GM20431 (cell line): Measurements from ENCODE around the gene SEMA5B.

Experiments
- in situ Hi-C: fragments of 300-500 bp; cut with MseI, MboI; formaldehyde crosslinking; loops from one replicate; pipeline ENCODE4 v1.15.0; 2020; ENCODE audit warnings: low sequenced_read_pairs; ENCODE audit not compliant: unreplicated experiment

SEMA5B gene

DNA sequence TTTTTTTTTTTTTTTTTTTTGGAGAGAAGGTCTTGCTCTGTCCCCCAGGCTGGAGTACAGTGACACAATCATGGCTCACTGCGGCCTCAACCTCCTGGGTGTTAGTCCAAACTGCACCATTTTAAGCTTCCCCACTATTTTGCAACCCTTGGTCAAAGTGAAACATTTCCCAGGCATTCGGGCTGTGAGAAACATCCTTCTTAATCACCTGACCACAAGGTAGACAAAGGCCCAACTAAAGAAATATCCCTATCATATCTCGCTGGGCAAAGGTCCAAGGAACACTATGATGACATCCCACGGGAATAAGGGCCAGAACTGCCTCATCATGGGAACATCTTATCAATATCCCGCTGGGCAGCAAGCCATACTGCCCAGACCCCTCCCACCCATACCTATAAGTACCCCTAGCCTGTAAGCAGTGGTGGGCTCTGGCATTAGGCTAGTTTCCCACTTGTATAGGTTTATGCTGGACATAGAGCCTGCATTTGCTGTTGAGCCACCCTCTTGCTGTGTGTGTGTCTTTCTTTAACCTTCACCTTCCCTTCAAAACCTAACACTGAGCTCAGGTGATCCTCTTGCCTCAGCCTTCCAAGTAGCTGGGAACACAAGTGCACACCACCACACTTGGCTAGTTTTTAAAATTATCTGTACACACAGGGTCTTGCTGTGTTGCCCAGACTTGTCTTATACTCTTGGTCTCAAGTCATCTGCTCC lies 95.2 kb downstream of the SEMA5B start:
- in situ Hi-C loops: no loop called here

GRCh38 chr3:122931636-122932035 lies 95.9 kb downstream of the SEMA5B start:
- in situ Hi-C loops: no loop called here

DNA sequence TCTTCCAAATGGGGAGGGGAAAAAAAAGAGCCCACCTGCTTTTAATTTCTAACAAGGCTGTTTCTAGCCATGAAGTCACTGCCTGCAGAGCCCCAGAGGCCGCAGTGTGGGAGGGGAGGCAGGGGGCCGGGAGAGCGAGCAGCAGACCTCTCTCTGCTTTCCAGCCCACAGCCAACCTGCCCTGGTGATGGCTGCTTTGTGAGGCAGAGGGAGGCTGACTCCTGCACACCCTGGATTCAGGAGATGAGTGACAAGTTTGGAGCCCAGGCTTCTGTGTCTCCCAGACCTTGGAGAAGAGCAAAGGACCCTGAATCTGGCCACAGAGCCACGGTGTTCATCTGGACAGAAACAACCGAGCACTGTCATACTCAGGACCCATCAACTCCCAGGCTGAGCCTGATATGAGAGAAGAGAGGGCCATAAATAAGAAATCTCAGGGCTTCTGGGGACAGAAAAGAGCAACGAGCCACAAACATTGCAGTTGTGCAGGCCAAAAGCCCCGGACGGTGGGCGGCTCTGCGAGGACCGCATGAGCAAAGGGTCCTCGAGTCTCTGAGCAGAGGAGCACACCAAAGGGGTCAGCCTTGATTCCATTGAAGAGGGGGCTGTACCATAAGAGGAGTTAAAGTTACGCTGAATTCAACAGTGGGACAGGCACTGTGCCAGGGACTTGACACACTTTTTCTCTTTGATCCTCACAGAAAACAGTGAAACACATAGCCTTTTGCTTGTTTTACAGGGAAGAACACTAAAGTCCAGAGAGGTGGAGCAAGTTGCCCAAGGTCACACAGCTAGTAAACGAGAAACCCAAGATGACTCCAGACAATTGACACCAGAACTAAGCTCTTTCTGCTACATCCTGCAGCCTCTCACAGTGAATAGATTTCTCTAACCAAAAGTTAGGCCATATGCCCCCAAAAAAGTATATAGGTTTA lies 97.2 kb downstream of the SEMA5B start:
- in situ Hi-C loops: no loop called here

GRCh38 chr3:122929188-122930062 lies 98.1 kb downstream of the SEMA5B start:
- in situ Hi-C loops: no loop called here

DNA sequence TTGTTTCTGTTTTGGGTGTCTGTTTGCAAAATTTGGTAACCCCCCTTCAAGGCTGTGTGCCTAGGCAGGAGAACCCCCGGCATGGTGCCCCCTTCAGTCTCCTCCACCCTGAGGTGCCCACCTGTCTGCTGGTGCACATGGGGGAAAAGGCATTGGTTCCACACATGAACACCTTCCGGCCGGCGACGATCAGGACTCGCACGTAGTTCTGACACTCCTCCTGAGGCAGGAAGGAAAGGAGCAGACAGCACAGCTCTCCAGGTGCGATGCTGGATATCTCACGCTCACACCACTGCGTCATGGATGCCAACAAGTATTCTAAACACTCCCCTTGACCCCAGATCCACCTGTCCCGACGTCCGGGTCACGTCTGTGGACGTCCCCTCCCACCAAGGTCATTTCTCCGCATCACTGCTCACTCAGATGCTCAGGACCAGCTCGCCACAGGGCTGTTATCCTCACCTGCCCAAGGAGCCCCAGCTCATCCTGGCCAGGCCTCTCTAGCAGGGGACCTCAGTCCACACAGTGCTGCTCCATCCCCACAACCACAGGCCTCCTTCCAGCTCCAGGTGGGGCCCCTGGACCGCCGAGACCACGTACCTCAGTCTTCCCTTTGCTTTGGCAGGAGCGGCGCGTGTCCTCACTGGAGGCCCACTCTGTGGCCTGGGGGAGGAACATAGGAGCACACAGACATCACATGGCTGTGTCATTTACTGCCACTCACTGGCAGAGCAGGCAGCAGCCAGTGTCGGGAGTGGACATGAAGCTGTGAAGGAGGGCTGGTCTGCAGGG lies 99.0 kb downstream of the SEMA5B start:
- in situ Hi-C loops: no loop called here

DNA sequence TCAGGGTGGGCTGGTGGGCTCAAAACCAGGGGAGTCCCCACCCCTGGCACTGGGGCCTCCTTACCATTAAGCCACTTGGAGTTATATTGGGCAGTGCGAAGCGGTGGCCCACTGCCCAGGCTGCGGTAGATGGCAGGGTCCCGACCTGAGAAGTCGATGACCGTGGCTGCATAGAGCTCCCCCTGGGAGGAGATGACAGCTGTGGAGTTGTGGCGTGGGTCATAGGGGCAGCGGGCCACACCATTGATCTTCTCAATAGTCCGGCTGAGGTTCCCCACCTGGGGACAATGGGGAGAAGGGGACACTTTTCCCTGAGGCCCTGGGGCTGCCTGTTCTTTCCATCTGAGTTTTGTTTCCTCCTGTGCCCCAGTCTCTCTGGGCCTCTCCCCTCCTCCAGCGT lies 99.8 kb downstream of the SEMA5B start:
- in situ Hi-C loops: no loop called here

GRCh38 chr3:122926811-122927210 lies 100.8 kb downstream of the SEMA5B start:
- in situ Hi-C loops: no loop called here

- in situ Hi-C loops: no loop called here
Measured at GRCh38 chr3:122926322-122926721, 101.2 kb downstream of the SEMA5B start.

DNA sequence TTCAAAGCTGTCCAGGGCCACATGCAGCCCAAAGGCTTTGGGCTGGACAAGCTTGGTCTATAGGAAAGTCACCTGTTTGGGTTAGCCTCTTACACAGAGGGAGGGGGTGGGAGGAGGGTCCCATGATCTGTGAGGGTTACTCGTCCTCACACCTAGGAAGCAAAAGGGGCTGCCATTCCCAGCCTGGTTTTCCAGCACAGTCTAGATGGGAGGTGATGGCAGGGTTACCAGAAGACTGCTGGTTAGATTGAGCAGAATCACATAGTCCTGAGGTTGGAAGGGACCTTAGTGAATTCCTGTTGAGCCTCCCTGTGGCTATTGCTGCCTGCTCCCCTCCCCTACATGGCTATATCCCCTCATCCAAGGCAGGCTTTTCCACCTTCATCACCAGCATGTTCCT lies 101.8 kb downstream of the SEMA5B start:
- in situ Hi-C loops: no loop called here

DNA sequence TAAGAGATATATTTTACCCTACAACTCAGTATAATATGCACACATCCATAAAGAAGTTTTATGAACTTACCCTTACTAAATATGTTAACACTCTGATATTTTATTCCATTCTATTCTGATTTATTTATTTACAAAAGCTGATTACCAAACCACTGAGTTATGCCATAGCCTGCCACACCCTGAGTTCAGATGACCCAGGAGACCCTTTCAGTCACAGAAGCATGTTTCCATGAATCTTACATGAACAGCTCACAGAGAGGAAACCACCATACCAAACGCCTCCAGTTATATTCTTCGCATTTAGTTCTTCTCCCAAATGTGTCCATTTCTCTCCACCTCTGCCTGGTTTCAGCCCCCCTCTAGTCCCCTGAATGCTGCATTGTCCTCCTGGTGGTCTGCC lies 103.5 kb downstream of the SEMA5B start:
- in situ Hi-C loops: no loop called here

DNA sequence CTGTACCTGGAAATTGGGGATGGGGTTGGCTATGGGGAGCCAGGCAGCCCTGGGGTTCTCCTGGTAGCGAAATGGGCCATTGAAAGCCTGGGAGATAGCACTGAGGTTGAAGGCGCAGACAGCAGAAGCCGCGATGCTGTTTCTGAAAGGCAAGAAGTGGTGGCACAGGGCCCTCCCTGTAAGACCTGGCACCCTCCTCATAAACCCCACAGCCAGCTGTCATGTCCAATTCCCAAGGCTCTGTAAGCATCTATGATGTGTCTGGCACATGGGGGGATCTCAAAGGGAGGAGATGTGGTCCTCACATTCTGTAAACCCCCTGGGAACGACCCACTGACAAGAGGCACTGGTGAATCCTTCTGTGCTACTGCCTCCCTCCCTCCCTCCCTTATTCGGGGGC lies 104.0 kb downstream of the SEMA5B start:
- in situ Hi-C loops: no loop called here

DNA sequence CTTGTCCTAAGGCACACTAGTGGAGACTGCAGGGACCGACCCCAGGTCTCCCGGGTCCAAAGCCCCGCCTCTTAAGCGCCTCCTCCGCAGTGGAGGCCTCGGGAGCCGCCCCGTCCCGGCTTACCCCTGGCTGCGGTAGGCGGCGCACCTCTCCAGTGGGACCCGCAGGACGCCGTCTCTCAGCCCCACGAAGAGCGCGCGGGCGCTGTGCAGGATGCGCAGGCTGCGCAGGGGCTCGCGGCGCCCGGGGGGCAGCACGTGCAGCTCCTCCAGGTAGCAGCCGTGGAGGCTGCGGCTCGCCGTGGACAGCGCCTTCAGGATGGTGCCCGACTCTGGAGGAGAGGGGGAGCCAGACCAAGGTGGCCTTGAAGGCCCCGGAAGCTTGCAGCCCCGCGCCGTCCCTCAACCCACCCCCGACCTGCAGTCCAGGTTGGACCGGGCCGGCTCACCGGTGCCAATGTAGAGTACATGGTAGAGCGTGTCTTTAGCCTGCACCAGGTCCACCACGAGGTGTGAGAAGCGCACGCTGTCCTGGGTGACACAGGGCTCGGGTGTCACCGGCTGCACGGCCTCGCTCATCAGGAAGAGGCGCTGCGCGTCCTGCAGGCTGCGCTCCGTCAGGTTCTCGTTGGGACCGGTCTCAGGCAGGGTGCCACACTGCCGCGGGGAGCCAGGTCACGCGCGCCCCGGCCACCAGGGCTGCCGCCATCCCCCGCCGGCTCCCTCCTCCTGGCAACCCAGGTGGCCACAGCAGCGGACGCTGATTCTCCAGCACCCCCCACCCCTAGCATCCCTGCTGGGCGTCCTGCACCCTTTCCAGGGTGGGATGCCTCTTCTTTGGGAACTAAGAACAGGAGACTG lies 105.5 kb downstream of the SEMA5B start:
- in situ Hi-C loops: no loop called here

- in situ Hi-C loops: no loop called here
Measured at GRCh38 chr3:122920986-122921385, 106.6 kb downstream of the SEMA5B start.

DNA sequence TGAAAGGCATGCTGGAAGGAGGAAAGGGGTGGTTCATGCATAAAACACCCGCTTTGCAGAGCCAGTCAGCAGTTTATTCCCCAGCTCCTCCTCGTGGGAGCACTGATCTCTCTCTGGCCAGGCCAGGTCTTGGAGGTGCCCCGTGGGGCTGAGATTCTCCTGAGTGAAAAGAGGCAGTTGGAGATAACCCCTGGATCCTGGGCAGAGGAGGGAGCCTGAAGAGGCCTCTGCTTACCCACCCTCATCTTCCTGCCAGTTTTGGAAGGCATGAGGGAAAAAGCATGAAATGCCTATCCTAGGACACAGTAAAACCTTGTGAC lies 108.3 kb downstream of the SEMA5B start:
- in situ Hi-C loops: no loop called here

GRCh38 chr3:122918576-122919290 lies 108.8 kb downstream of the SEMA5B start:
- in situ Hi-C loops: no loop called here

DNA sequence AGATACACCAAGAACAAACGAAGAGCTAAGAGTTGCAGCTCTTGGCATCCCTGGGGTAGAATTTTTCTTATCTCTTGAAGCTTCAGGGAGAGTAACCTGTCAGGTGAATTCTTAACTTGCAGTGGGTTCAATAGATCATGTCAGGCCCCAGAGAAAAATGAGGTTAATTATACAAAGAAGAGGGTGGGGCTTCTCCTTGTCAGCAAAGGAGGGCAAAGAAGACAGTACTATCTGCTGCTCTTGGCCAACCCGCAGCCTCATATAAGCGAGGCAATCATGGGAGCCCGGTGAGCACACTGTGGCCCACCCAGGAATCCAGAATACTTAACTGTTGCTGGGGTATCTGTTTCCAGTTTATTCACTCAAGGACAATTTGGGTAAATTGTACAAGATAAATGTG lies 110.2 kb downstream of the SEMA5B start:
- in situ Hi-C loops: no loop called here

DNA sequence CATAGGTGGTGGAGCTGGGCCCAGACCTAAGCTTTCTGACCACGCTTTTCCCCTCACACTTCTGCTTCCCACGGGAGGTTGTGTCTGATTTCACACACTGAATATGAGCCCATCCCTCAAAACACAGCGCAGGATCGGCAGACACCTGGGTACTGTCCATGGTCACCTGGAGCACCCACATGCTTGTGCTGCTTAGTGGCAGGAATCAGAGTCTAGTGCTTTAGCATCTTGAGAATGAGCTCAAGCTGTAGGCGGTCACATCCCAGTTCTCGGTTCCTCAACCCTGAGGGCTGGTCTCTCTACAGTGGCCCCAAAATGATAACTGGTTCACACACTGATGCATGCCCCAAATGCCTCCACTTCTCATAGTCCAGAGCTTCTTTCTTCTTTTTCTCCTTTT lies 111.0 kb downstream of the SEMA5B start:
- in situ Hi-C loops: no loop called here

DNA sequence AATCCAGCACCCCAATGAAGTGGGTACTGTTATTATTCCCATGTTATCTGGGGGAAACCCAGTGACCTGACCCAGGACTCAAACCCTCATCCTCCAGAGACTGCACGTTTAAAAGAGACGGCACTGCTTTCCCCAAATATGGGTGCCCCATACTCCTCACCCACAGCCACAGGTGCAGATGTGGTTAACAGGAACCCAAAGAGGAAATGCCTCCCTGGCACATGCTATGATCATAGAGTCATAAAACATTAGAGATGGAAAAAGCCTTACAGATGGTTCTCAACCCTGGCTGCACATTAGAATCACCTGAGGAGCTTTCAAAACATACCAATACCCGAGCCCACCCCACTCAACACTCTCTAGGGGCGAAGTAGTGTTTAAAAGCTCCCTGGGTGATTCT lies 111.5 kb downstream of the SEMA5B start:
- in situ Hi-C loops: no loop called here
